Mucosa of rectum (tissue), 2 donors: ENCODE measurements around the gene TP53.
"Not testable (repeated sequence)": the region's sequence is repeated elsewhere in the genome, so short reads cannot be mapped to it uniquely, and the experiment has no call there.

Source experiments
- H3K27ac ChIP-seq, 2 donors: one replicate each; pipeline ENCODE4 v1.7.0; 2013; ENCODE audit warnings: inconsistent platforms in 2 of 2, low read depth in 2 of 2, low read length in 2 of 2
- H3K27me3 ChIP-seq, 2 donors: one replicate each; pipeline ENCODE4 v1.7.0; 2013; ENCODE audit warnings: low read length in 2 of 2; ENCODE audit not compliant: control insufficient read depth in 2 of 2, insufficient read depth in 2 of 2
- H3K36me3 ChIP-seq, 2 donors: one replicate each; pipeline ENCODE4 v1.7.0; 2013; ENCODE audit warnings: low read length in 2 of 2; ENCODE audit not compliant: control insufficient read depth in 2 of 2, insufficient read depth in 2 of 2
- H3K4me1 ChIP-seq, 2 donors: one replicate each; pipeline ENCODE4 v1.7.0; 2013; ENCODE audit warnings: low read length in 2 of 2, mild to moderate bottlenecking in 1 of 2; ENCODE audit not compliant: control insufficient read depth in 2 of 2, insufficient read depth in 2 of 2
- H3K4me3 ChIP-seq, 2 donors: one replicate each; pipeline ENCODE4 v1.7.0; 2013; ENCODE audit warnings: low read length in 2 of 2
- H3K9ac ChIP-seq, 2 donors: one replicate each; pipeline ENCODE4 v1.7.0; 2013; ENCODE audit warnings: low read length in 2 of 2, low read depth in 1 of 2, mild to moderate bottlenecking in 1 of 2
- H3K9me3 ChIP-seq, 2 donors: one replicate each; pipeline ENCODE4 v1.7.0; 2013; ENCODE audit warnings: low read length in 2 of 2; ENCODE audit not compliant: control insufficient read depth in 2 of 2
- donor health status: healthy.
- donor health status: Normal muscosa, but diverticular disease.

Gene TP53

DNA sequence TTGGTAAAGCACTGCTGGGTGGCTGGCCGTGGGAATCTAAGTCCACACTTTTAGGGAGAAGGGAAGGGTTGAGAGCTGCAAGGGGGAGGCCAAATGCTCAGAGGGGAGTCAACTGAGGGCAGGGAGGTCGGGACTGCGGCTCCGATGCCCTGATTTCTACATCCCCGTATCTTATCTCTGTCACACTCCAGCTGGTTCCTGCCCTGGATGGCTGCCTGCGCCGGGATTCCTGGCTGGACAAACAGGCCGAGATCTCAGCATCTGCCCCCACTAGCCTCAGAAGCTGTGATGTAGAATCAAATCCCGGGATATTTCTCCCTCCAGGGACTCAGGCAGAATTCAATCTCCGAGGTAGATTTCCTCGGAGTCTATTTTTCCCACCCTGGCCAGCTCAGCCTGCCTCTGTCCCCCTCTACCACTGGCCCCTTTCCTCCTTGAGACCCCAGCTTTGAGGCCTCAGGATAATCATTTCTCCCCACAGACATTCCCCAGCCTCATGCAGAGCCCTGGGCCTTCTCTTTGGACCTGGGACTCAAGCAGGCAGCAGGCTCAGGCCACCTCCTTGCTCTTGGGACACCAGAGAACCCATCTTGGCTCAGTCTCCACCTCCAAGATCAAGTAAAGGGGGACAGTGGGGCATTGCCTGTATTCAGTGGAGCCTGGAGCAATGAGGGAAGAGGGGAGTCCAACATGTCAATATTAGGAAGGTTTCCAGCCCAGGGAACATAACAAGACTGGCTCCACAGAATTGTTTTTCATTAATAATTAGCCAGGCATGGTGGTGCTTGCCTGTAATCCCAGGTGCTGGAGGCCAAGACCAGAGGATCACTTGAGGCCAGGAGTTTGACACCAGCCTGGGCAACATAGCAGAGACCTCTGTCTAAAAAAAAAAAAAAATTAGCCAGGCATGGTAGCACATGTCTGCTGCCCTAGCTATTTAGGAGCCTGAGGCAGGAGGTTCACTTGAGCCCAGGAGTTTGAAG, 55.6 kb downstream of the TP53 start:
- Histone ChIP-seq H3K9me3 (no peaks in the 10 kb centered on the region), H3K4me3 (no peak overlapping the region), H3K4me1 (peaks cover 3 to 5% of the 10 kb centered on the region in 2 donors), H3K36me3 (no peaks in the 10 kb centered on the region), H3K9ac (no peak overlapping the region), H3K27ac (no peak overlapping the region), H3K27me3 (no peaks in the 10 kb centered on the region)

- H3K9ac ChIP-seq = no peak within 1 kb of the TSS
- H3K36me3 ChIP-seq = no peaks in the 10 kb centered on the region
- no peak within 1 kb of the TSS for H3K27ac ChIP-seq
- H3K27me3 ChIP-seq = no peaks in the 10 kb centered on the region
- H3K4me1 ChIP-seq = peaks cover 5 to 10% of the 10 kb centered on the region in 2 donors
- no peak within 1 kb of the TSS for H3K4me3 ChIP-seq
- no peaks in the 10 kb centered on the region for H3K9me3 ChIP-seq
These were observed 57.2 kb downstream of the TP53 start, which contains the start of gene SHBG for GRCh38 chr17:7629939-7630571. Gene SHBG (plus strand): TSS chr17:7630135. CDS start chr17:7630173, 38 bp downstream.

DNA sequence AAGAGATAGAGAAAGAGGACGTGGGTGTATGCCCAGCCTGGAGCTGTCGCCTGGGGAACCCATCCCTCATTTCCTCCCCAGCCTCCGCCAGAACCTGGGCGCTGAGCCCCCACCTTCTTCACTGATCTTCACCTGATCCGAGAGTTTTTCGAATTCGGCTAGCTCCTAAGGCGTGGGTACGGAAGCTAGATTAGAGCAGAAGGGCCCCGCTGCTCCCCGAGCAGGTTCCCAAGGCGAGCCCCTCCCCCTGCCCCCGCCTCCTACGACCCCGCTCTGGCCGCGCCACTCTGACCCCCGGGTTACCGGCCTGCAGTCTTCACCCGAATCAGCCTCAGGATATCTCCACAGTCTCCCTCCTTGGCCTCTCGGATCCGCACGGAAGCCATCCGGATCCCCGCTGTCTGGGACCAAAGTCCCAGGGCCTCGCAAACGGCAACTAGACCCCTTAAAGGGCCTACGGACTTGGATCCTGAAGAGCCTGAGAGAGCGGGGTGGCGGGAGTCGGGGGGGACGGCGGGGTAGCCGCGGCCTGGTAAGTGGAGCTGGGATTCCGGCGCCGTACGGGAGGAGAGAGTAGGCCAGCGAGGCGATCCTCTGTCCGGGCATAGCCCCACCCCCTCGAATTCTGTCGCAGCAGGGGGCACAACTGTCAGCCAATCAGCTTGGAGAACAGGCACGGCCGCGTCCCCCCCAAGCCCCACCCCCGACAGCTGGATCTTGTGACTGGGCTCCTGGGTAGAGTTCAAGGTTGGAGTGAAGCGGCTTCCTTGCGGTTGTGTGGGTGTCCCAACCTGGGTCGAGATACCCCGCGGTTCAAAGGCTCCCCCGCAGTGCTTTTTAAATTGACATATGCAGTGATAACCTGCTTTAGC, 59.8 kb downstream of the TP53 start, which contains the start of gene SAT2:
SAT2 (minus strand) TSS at position 572 of the 872 bp plus-strand sequence; CDS start at position 386, 186 bp downstream.
- H3K9me3 ChIP-seq = no peaks in the 10 kb centered on the region
- H3K27me3 ChIP-seq = no peaks in the 10 kb centered on the region
- peaks cover 5 to 10% of the 10 kb centered on the region in 2 donors for H3K4me1 ChIP-seq
- H3K36me3 ChIP-seq = no peaks in the 10 kb centered on the region
- peak within 1 kb of the TSS; percentile 81 to 87 for H3K9ac ChIP-seq
- peak within 1 kb of the TSS; percentile 85 to 90 for H3K27ac ChIP-seq
- peak within 1 kb of the TSS; percentile 84 to 90 for H3K4me3 ChIP-seq

- Histone ChIP-seq H3K9ac (peak overlapping the region; percentile 81 to 87), H3K36me3 (no peaks in the 10 kb centered on the region), H3K4me3 (peak overlapping the region; percentile 84 to 90), H3K9me3 (no peaks in the 10 kb centered on the region), H3K27me3 (no peaks in the 10 kb centered on the region), H3K4me1 (peaks cover 5 to 10% of the 10 kb centered on the region in 2 donors), H3K27ac (peak overlapping the region in 1 of 2 donors; percentile 90)
These were observed 60.4 kb downstream of the TP53 start for GRCh38 chr17:7626956-7627249.

GRCh38 chr17:7626307-7626706, 61.0 kb downstream of the TP53 start:
- Histone ChIP-seq H3K4me1 (peaks cover 5 to 10% of the 10 kb centered on the region in 2 donors), H3K27me3 (no peaks in the 10 kb centered on the region), H3K9ac (no peak overlapping the region), H3K36me3 (no peaks in the 10 kb centered on the region), H3K4me3 (peak overlapping the region in 1 of 2 donors; percentile 84), H3K27ac (no peak overlapping the region), H3K9me3 (no peaks in the 10 kb centered on the region)

DNA sequence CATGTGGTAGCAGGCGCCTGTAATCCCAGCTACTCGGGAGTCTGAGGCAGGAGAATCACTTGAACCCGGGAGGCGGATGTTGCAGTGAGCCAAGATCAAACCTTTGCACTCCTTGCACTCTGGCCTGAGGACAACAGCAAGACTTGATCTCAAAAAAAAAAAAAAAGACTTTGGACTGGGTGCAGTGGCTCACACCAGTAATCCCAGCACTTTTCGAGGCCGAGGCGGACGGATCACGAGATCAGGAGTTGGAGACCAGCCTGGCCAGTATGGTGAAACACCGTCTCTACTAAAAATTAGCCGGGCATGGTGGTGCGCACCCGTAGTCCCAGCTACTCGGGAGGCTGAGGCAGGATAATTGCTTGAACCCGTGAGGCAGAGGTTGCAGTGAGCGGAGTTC, 61.5 kb downstream of the TP53 start:
- not testable (repeated sequence) for H3K9me3 ChIP-seq, H3K4me3 ChIP-seq, H3K9ac ChIP-seq, H3K36me3 ChIP-seq, H3K27ac ChIP-seq, H3K27me3 ChIP-seq, H3K4me1 ChIP-seq

DNA sequence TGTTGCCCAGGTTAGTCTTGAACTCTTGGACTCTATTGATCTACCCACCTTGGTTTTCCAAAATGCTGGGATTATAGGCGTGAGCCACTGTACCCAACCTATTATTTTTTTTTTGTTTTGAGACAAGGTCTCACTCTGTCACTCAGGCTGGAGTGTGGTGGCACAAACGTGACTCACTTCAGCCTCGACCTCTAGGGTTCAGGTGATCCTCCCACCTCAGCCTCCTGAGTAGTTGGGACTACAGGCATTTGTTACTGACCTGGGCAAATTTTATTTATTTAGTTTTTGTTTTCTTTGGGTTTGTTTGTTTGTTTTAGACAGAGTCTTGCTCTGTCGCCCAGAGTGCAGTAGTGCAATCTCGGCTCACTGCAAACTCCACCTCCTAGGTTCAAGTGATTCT, 63.6 kb downstream of the TP53 start:
- no peak overlapping the region for H3K27ac ChIP-seq
- H3K27me3 ChIP-seq = no peaks in the 10 kb centered on the region
- peaks cover 5 to 10% of the 10 kb centered on the region in 2 donors for H3K4me1 ChIP-seq
- H3K36me3 ChIP-seq = no peaks in the 10 kb centered on the region
- H3K9me3 ChIP-seq = no peaks in the 10 kb centered on the region
- no peak overlapping the region for H3K4me3 ChIP-seq
- H3K9ac ChIP-seq = no peak overlapping the region

DNA sequence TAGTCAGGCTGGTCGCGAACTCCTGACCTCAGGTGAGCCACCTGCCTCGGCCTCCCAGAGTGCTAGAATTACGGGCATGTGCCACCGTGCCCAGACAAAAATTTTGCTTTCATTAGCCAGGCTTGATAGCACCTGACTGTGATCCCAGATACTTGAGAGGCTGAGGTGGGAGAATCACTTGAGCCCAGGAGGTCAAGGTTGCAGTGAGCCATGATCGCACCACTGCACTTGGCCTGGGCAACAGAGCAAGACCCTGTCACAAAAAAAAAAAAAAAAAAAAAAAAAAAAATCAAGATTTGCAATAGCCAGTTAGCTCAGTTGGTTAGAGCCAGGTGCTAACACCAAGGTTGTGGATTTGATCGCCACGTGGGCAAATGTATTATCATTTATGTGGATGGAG, 66.5 kb downstream of the TP53 start:
- Histone ChIP-seq H3K27ac (no peak overlapping the region), H3K4me3 (no peak overlapping the region), H3K27me3 (no peaks in the 10 kb centered on the region), H3K9me3 (no peaks in the 10 kb centered on the region), H3K4me1 (no peaks in the 10 kb centered on the region), H3K36me3 (no peaks in the 10 kb centered on the region), H3K9ac (no peak overlapping the region)

DNA sequence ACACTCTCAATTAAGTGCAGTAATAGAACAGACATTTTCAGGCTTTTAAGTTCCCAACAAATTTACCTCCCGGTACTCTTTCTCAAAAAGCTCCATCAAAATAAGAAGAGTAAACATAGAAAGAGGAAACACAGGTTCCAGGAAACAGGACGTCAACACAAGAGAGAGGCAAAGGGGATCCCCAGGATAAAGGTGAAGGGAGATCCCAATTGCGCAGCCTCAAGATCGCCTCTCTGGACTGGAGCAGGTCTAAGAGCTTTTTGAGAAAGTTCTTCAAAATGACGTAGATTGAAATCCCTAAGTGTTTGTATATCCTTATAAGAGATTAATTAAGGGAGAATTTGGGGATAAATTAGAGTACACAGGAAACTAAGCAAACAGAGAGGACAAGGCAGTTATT, 68.7 kb downstream of the TP53 start:
- no peaks in the 10 kb centered on the region for H3K36me3 ChIP-seq
- H3K9me3 ChIP-seq = no peaks in the 10 kb centered on the region
- H3K27me3 ChIP-seq = no peaks in the 10 kb centered on the region
- no peak overlapping the region for H3K27ac ChIP-seq
- no peak overlapping the region for H3K9ac ChIP-seq
- H3K4me3 ChIP-seq = no peak overlapping the region
- peaks cover 4 to 5% of the 10 kb centered on the region in 2 donors for H3K4me1 ChIP-seq
